HG03175 (cell line): Measurements from ENCODE around the gene TSPY8.
"Not testable (repeated sequence)": the region's sequence is repeated elsewhere in the genome, so short reads cannot be mapped to it uniquely, and the experiment has no call there.

Source experiments
- ATAC-seq: cut with Tn5 transposase; IDR thresholded peaks from one replicate; pipeline ENCODE4 v1.9.1; 2021; ENCODE audit warnings: mild to moderate bottlenecking, moderate library complexity; ENCODE audit not compliant: unreplicated experiment

TSPY8 gene

GRCh38 chrY:9357497-9357896, at the start of gene TSPY8:
Gene TSPY8, plus strand, starts transcription at chrY:9357797. Its CDS starts 46 bp downstream, at chrY:9357843.
- ATAC-seq: not testable (repeated sequence)

- ATAC-seq: no peak
Observed at GRCh38 chrY:9320996-9321395, 36.6 kb upstream of the TSPY8 start.

- not testable (repeated sequence) for ATAC-seq
Observed at GRCh38 chrY:9337164-9337563, 20.4 kb upstream of the TSPY8 start, which contains the start of gene TSPY4. Gene TSPY4, plus strand, starts transcription at chrY:9337464. Its CDS starts 46 bp downstream, at chrY:9337510.

GRCh38 chrY:9396527-9396926, 38.9 kb downstream of the TSPY8 start:
- not testable (repeated sequence) for ATAC-seq

- ATAC-seq: not testable (repeated sequence)
Observed at GRCh38 chrY:9398121-9398520, 40.5 kb downstream of the TSPY8 start, which contains the start of gene TSPY3. Gene TSPY3, plus strand, starts transcription at chrY:9398421. Its CDS starts 46 bp downstream, at chrY:9398467.
